Measurements from ENCODE around the gene USP9X.
"Not testable (repeated sequence)": the region's sequence is repeated elsewhere in the genome, so short reads cannot be mapped to it uniquely, and the experiment has no call there.

The USP9X gene

DNA sequence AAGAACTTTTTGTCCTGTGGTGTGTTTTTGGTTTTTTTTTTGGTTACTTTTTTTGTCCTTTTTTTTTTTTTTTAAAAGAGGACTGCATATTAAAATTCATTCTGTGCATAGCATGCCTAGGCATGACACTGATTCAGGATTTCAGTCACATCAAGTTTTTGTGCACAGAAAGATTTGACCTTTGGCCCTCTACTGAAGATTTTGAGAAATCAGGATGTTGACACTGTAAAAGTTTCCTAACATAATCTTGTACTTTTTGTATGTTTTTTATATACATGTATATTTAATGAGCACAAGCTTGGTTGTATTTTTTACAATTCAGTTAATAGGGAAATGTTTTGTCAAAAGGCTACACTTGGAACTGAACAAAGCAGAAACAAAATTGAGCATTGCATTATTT, 148.7 kb downstream of the USP9X start:
- TF ChIP-seq EZH2 (IDR thresholded peaks at IDR 0.05; ENCODE audit: borderline replicate concordance, low read length), result no peak
- TF ChIP-seq, protein P1, sequence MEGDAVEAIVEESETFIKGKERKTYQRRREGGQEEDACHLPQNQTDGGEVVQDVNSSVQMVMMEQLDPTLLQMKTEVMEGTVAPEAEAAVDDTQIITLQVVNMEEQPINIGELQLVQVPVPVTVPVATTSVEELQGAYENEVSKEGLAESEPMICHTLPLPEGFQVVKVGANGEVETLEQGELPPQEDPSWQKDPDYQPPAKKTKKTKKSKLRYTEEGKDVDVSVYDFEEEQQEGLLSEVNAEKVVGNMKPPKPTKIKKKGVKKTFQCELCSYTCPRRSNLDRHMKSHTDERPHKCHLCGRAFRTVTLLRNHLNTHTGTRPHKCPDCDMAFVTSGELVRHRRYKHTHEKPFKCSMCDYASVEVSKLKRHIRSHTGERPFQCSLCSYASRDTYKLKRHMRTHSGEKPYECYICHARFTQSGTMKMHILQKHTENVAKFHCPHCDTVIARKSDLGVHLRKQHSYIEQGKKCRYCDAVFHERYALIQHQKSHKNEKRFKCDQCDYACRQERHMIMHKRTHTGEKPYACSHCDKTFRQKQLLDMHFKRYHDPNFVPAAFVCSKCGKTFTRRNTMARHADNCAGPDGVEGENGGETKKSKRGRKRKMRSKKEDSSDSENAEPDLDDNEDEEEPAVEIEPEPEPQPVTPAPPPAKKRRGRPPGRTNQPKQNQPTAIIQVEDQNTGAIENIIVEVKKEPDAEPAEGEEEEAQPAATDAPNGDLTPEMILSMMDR (IDR thresholded peaks at IDR 0.05; ENCODE audit: low read length), result no peak
- Histone ChIP-seq H3K36me3 (ENCODE audit: insufficient read depth, low read length) (peaks cover 45% of the 10 kb centered on the region), H3K4me2 (ENCODE audit: low read length) (no peak overlapping the region), H3K9ac (ENCODE audit: low read length) (no peak overlapping the region), H3K27me3 (ENCODE audit: insufficient read depth, low read length) (no peaks in the 10 kb centered on the region), H3K4me3 (ENCODE audit: low read depth, low read length, poor library complexity, severe bottlenecking) (no peak overlapping the region), H3K9me2 (ENCODE audit: low read depth, low read length) (no peaks in the 10 kb centered on the region), H4K20me1 (ENCODE audit: insufficient read depth, low read length) (no peaks in the 10 kb centered on the region), H3K9me3 (ENCODE audit: low read length) (no peaks in the 10 kb centered on the region), H3K27ac (ENCODE audit: low read depth, low read length, poor library complexity, severe bottlenecking) (no peak overlapping the region), H3K79me2 (ENCODE audit: insufficient read depth, low read length) (no peaks in the 10 kb centered on the region), H2AFZ (ENCODE audit: low read length) (no peak overlapping the region), H3F3A (ENCODE audit: insufficient read depth, low read length) (no peaks in the 10 kb centered on the region), H3K4me1 (ENCODE audit: insufficient read depth, low read length, severe bottlenecking) (no peaks in the 10 kb centered on the region)

DNA sequence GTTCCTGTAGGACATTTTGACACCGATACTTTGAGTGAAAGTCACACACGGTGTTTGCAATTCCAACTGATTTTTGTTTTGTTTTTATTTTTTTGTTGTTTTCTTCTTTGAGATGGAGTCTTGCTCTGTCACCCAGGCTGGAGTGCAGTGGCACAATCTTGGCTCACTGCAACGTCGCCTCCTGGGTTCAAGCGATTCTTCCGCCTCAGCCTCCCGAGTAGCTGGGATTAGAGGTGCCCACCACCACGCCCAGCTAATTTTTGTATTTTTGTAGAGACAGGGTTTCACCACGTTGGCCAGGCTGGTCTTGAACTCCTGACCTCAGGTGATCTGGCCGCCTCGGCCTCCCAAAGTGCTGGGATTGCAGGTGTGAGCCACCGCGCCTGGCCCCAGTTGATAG, 149.2 kb downstream of the USP9X start:
- not testable (repeated sequence) for H3K27ac ChIP-seq (ENCODE audit: low read depth, low read length, poor library complexity, severe bottlenecking); H3K4me3 ChIP-seq (ENCODE audit: low read depth, low read length, poor library complexity, severe bottlenecking); H3K4me1 ChIP-seq (ENCODE audit: insufficient read depth, low read length, severe bottlenecking); H4K20me1 ChIP-seq (ENCODE audit: insufficient read depth, low read length); H3K4me2 ChIP-seq (ENCODE audit: low read length); H3K79me2 ChIP-seq (ENCODE audit: insufficient read depth, low read length); H3K9me3 ChIP-seq (ENCODE audit: low read length); H2AFZ ChIP-seq (ENCODE audit: low read length); H3K27me3 ChIP-seq (ENCODE audit: insufficient read depth, low read length); H3F3A ChIP-seq (ENCODE audit: insufficient read depth, low read length); H3K9ac ChIP-seq (ENCODE audit: low read length); H3K9me2 ChIP-seq (ENCODE audit: low read depth, low read length)
- H3K36me3 ChIP-seq (ENCODE audit: insufficient read depth, low read length), result peaks cover 40% of the 10 kb centered on the region

DNA sequence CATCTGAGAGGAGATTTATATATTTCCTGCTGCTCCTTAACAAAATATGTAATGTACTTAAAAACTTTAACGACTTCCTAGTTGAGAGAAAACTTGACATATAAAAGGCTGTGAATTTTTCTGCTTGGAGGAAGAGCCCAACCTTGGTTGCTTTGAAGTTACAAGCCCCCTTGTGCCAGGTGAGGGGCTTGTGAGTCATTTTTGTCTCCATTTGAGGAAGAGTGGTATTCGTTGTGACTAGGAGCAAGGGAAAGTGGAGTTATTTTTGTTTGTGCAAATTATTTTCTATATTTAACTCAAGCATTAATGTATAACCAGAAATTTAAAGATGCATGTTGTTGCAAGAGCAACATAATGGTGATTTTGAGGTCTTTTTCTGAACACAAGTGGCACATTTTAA, 149.7 kb downstream of the USP9X start:
- no peak overlapping the region for H3K4me3 ChIP-seq (ENCODE audit: low read depth, low read length, poor library complexity, severe bottlenecking)
- H2AFZ ChIP-seq (ENCODE audit: low read length), result no peak overlapping the region
- H3K27me3 ChIP-seq (ENCODE audit: insufficient read depth, low read length), result no peaks in the 10 kb centered on the region
- no peak overlapping the region for H3K4me2 ChIP-seq (ENCODE audit: low read length)
- H3K9me2 ChIP-seq (ENCODE audit: low read depth, low read length), result no peaks in the 10 kb centered on the region
- no peaks in the 10 kb centered on the region for H3K4me1 ChIP-seq (ENCODE audit: insufficient read depth, low read length, severe bottlenecking)
- H4K20me1 ChIP-seq (ENCODE audit: insufficient read depth, low read length), result no peaks in the 10 kb centered on the region
- H3F3A ChIP-seq (ENCODE audit: insufficient read depth, low read length), result no peaks in the 10 kb centered on the region
- H3K27ac ChIP-seq (ENCODE audit: low read depth, low read length, poor library complexity, severe bottlenecking), result no peak overlapping the region
- no peak overlapping the region for H3K9ac ChIP-seq (ENCODE audit: low read length)
- H3K36me3 ChIP-seq (ENCODE audit: insufficient read depth, low read length), result peaks cover 38% of the 10 kb centered on the region
- no peaks in the 10 kb centered on the region for H3K9me3 ChIP-seq (ENCODE audit: low read length)
- no peaks in the 10 kb centered on the region for H3K79me2 ChIP-seq (ENCODE audit: insufficient read depth, low read length)
- no peak for TF ChIP-seq EZH2 (IDR thresholded peaks at IDR 0.05; ENCODE audit: borderline replicate concordance, low read length)
- TF ChIP-seq, protein P1 (IDR thresholded peaks at IDR 0.05; ENCODE audit: low read length), result no peak

DNA sequence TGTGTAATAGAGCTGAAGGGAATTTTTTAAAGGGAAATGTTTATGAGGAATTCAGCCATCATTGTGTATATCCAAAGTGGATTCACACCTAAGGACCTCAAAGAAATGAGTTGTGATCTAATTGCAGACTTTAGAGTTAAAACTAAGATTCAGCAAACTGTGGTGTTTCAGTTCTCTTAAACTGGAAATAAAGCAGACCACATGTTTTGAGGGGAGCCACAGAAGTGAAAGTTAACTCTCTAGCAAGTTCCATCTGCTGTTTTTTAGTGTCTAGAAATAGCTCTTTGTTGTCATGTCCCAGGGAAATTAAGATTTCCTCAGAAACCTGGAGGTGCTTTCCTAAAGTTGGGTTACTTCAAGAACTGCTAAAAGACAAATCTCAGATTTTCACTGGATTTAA, 151.4 kb downstream of the USP9X start:
- Histone ChIP-seq H3F3A (ENCODE audit: insufficient read depth, low read length) (no peaks in the 10 kb centered on the region), H3K27ac (ENCODE audit: low read depth, low read length, poor library complexity, severe bottlenecking) (no peak overlapping the region), H3K9me2 (ENCODE audit: low read depth, low read length) (no peaks in the 10 kb centered on the region), H3K79me2 (ENCODE audit: insufficient read depth, low read length) (no peaks in the 10 kb centered on the region), H3K9ac (ENCODE audit: low read length) (no peak overlapping the region), H3K36me3 (ENCODE audit: insufficient read depth, low read length) (peaks cover 25% of the 10 kb centered on the region), H3K4me3 (ENCODE audit: low read depth, low read length, poor library complexity, severe bottlenecking) (no peak overlapping the region), H4K20me1 (ENCODE audit: insufficient read depth, low read length) (no peaks in the 10 kb centered on the region), H3K27me3 (ENCODE audit: insufficient read depth, low read length) (no peaks in the 10 kb centered on the region), H3K4me1 (ENCODE audit: insufficient read depth, low read length, severe bottlenecking) (no peaks in the 10 kb centered on the region), H3K9me3 (ENCODE audit: low read length) (no peaks in the 10 kb centered on the region), H2AFZ (ENCODE audit: low read length) (no peak overlapping the region), H3K4me2 (ENCODE audit: low read length) (no peak overlapping the region)
- TF ChIP-seq, protein P1 (IDR thresholded peaks at IDR 0.05; ENCODE audit: low read length), result no peak
- TF ChIP-seq EZH2 (IDR thresholded peaks at IDR 0.05; ENCODE audit: borderline replicate concordance, low read length), result no peak

Measured in OCI-LY1 (cell line).